HL-60 (cell line): ENCODE measurements around the gene DEPDC4.

Source experiments
- DNase-seq, 2 experiments: peaks; one replicate each; pipeline ENCODE4 v3.0.0-alpha.2; 2010 to 2020; ENCODE audit warnings: low read depth in 1 of 2, low spot score in 1 of 2
- H3K27ac ChIP-seq: fragments of 250-450 bp; sonication (Bioruptor Pico); replicated peaks from 2 replicates; pipeline ENCODE4 v1.5.1; 2020; ENCODE audit warnings: mild to moderate bottlenecking, moderate library complexity
- H3K27me3 ChIP-seq: fragments of 250-450 bp; sonication (Bioruptor Pico); 2 replicates; pipeline ENCODE4 v1.5.1; 2021; ENCODE audit warnings: mild to moderate bottlenecking, moderate library complexity; ENCODE audit not compliant: insufficient read depth, poor library complexity, severe bottlenecking
- H3K4me3 ChIP-seq: replicated peaks from 2 replicates; pipeline ENCODE4 v1.5.1; 2011; ENCODE audit warnings: mild to moderate bottlenecking, control low read depth, low read length; ENCODE audit not compliant: insufficient read depth
- GABPA ChIP-seq: IDR thresholded peaks from 2 replicates; pipeline ENCODE4 v1.6.1; 2012; ENCODE audit warnings: low read depth
- POLR2AphosphoS5 ChIP-seq: IDR thresholded peaks from 2 replicates; pipeline ENCODE4 v1.6.1; 2012; ENCODE audit warnings: low read depth
- REST ChIP-seq: IDR thresholded peaks from 2 replicates; pipeline ENCODE4 v1.6.1; 2012; ENCODE audit warnings: low read depth; ENCODE audit not compliant: insufficient replicate concordance
- SPI1 ChIP-seq: IDR thresholded peaks from 2 replicates; pipeline ENCODE4 v1.6.1; 2012; ENCODE audit warnings: low read depth, mild to moderate bottlenecking, borderline replicate concordance
- TF ChIP-seq, protein P1 (sequence below): IDR thresholded peaks from one replicate; pipeline ENCODE4 v1.5.1; 2011; ENCODE audit warnings: low read length, control low read depth, inconsistent platforms; ENCODE audit not compliant: insufficient read depth

The DEPDC4 gene

DNA sequence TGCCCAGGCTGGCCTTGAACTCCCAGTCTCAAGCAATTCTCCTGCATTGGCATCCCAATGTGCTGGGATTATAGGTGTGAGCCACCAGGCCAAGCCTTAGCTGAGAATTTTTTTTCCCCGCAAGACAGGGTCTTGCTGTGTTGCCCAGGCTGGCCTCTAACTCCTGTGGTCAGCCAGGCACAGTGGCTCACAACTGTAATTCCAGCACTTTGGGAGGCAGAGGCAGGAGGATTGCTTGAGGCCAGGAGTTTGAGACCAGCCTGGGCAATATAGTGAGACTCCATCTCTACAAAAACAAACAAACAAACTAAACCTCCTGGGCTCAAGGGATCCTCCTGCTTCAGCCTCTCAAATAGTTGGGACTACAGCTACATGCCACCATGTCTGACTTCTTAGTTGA lies 27.3 kb downstream of the DEPDC4 start:
- no peak for TF ChIP-seq SPI1
- TF ChIP-seq POLR2AphosphoS5: no peak
- TF ChIP-seq GABPA: no peak
- TF ChIP-seq, protein P1, sequence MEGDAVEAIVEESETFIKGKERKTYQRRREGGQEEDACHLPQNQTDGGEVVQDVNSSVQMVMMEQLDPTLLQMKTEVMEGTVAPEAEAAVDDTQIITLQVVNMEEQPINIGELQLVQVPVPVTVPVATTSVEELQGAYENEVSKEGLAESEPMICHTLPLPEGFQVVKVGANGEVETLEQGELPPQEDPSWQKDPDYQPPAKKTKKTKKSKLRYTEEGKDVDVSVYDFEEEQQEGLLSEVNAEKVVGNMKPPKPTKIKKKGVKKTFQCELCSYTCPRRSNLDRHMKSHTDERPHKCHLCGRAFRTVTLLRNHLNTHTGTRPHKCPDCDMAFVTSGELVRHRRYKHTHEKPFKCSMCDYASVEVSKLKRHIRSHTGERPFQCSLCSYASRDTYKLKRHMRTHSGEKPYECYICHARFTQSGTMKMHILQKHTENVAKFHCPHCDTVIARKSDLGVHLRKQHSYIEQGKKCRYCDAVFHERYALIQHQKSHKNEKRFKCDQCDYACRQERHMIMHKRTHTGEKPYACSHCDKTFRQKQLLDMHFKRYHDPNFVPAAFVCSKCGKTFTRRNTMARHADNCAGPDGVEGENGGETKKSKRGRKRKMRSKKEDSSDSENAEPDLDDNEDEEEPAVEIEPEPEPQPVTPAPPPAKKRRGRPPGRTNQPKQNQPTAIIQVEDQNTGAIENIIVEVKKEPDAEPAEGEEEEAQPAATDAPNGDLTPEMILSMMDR: no peak
- TF ChIP-seq REST: no peak
- no peak for DNase-seq
- no peak overlapping the region for H3K4me3 ChIP-seq
- H3K27ac ChIP-seq: no peak overlapping the region
- H3K27me3 ChIP-seq: no peaks in the 10 kb centered on the region

DNA sequence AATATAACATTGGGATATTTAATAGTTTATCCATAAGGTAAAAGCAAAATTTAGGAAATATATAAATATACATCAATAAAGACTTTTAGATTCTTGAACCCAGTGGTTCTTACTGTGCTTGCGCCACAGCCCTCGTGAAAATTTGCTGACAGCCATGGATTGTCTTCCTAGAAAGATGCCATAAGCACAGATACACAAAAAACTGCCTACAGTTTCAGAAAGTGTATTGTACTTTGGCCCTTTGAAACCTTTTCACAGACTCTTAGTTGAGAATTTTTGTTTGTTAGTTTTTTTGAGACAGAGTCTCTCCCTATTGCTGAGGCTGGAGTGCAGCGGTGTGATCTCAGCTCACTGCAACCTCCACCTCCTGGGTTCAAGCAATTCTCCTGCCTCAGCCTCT lies 28.1 kb downstream of the DEPDC4 start:
- no peak for TF ChIP-seq REST
- TF ChIP-seq GABPA: no peak
- no peak for TF ChIP-seq POLR2AphosphoS5
- TF ChIP-seq SPI1: no peak
- TF ChIP-seq, protein P1: no peak
- H3K27me3 ChIP-seq: no peaks in the 10 kb centered on the region
- no peak for DNase-seq
- no peak overlapping the region for H3K27ac ChIP-seq
- no peak overlapping the region for H3K4me3 ChIP-seq

DNA sequence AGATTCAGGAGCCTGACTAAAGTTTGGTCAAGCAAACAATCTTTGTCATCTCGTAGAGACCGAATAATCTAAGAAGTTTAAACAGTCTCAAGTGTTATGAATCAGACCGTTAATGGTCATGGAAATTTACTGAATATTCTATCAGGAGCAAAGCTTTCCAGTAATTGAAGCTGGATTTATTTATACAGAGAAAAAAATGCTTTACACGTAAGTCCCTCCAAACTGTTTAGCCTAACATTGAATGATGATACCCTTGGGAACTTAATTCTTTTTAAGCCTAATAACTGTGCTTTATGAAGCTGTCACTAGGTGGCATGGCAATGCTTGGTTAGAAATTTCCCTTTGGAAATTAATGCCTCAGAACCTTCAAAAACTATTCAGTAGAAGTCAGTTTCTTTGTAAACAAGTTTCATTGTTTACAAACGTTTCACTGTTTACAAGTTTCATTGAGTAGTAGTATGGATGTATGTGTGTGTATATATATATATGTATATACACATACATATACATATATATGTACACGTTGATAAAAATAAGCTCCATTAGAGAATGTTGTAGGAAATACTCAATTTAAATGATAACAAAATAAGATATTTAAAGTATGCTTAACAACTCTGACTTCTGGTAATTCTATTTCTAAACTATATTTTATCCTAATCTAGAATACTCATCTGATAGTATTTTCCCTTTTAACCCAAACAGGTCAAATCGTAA lies 32.1 kb downstream of the DEPDC4 start:
- H3K27me3 ChIP-seq: no peaks in the 10 kb centered on the region
- TF ChIP-seq, protein P1: peak; percentile 66
- TF ChIP-seq SPI1: no peak
- no peak for TF ChIP-seq GABPA
- TF ChIP-seq POLR2AphosphoS5: no peak
- TF ChIP-seq REST: no peak
- no peak for DNase-seq
- no peak overlapping the region for H3K27ac ChIP-seq
- H3K4me3 ChIP-seq: no peak overlapping the region
